Tibial nerve (tissue), 4 donors: Measurements from ENCODE around the gene EPB41L4A. TPM values are rescaled to one million over a fixed set of nuclear protein-coding genes. Genes with fewer than 3 reads are reported as not detected.

Source experiments
- DNase-seq, 2 donors: peaks; one replicate each; pipeline ENCODE4 v3.0.0-alpha.2; 2019; ENCODE audit warnings: low spot score in 2 of 2
- H3K27ac ChIP-seq, 4 donors: fragments of 200-600 bp; sonication (generic) in 3 of 4; one replicate each; pipeline ENCODE4 v1.5.1; 2017 to 2019; ENCODE audit warnings: mild to moderate bottlenecking in 1 of 4
- H3K27me3 ChIP-seq, 2 donors: fragments of 200-600 bp; sonication (generic) in 1 of 2; one replicate each; pipeline versions ENCODE4 v1.5.1 to v1.6.0; 2017 to 2019
- H3K36me3 ChIP-seq, 3 donors: fragments of 200-600 bp; sonication (generic); one replicate each; pipeline ENCODE4 v1.5.1; 2018 to 2019
- H3K4me1 ChIP-seq, 4 donors: fragments of 200-600 bp; sonication (generic) in 3 of 4; one replicate each; pipeline ENCODE4 v1.5.1; 2017 to 2019
- H3K4me3 ChIP-seq, 4 donors: fragments of 200-600 bp; sonication (generic) in 3 of 4; one replicate each; pipeline ENCODE4 v1.5.1; 2017 to 2019; ENCODE audit warnings: mild to moderate bottlenecking in 1 of 4, moderate library complexity in 1 of 4
- H3K9me3 ChIP-seq, 4 donors: fragments of 200-600 bp; sonication (generic) in 3 of 4; one replicate each; pipeline ENCODE4 v1.5.1; 2017 to 2019
- EP300 ChIP-seq, 2 donors: sonication (generic); formaldehyde crosslinking; IDR thresholded peaks; one replicate each; pipeline ENCODE4 v1.6.1; 2017; ENCODE audit warnings: antibody characterized with exemption in 2 of 2, mild to moderate bottlenecking in 1 of 2
- POLR2A ChIP-seq, 2 donors: fragments of 450-650 bp; IDR thresholded peaks; one replicate each; pipeline ENCODE4 v1.6.1; 2017; ENCODE audit warnings: antibody characterized with exemption in 2 of 2, mild to moderate bottlenecking in 2 of 2, moderate library complexity in 2 of 2
- WGBS, 2 donors: methylation state at CpG; one replicate each; pipeline ENCODE4 v1.1.5; 2018; 5-methylcytosine and 5-hydroxymethylcytosine counted together
- total RNA-seq, 4 donors: library from RNA; depleted of rRNA; stranded (reverse); fragments of >200 nt; gene quantifications; one replicate each; pipeline ENCODE4 v1.1.0, GENCODE V29; 2016
- TF ChIP-seq, protein P1 (sequence below), 5 experiments: fragments of 200-600 bp in 3 of 5; fragments of 450-650 bp in 2 of 5; sonication (generic) in 3 of 5; IDR thresholded peaks; one replicate each; pipeline ENCODE4 v1.5.1; 2016 to 2019; ENCODE audit warnings: antibody characterized with exemption in 5 of 5, mild to moderate bottlenecking in 3 of 5, moderate library complexity in 2 of 5

EPB41L4A gene
- total RNA-seq, 4 donors from 2014 or later, result 10.6 to 38.1 (median 14.4) TPM

DNA sequence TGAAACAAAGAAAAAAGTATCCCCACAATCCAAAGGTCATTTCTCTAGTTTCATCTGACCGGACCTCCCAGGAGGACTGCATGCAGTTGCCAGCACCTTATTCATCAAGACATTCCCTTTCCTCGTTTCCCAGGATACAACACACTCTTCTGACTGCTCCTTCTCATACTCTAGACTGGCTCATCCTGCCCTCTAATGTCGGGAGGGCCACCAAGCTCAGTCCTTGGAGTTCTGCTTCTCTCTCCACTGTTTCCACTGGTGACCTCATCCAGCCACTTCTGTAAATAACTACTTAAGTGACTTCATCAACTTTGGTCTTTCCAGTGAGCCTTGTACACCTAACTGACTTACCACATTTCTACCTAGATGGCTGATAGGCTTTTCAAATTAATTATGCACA, 179.1 kb downstream of the EPB41L4A start:
- 57 to 62% methylated on average over 3 of the region's 3 CpGs for WGBS, 2 donors

DNA sequence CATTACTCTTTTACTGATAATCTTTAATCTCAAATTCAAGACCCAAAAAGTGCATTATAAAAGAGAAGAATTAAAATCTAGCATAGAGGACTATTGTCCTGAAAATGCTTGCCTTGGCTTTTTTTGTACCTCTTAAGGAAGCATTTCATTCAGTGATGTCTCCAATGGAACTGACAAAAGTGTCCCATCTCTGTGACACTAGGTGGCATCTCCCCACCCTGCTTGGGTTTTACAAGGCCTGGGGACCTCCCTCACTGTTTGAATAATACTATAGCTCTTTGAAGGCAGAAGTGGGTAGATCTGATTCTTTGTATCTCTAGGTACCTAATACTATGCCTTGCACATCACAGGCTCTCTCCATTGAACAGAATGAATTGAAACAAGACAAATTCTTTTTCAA, 180.6 kb downstream of the EPB41L4A start:
- H3K27me3 ChIP-seq, result no peaks in the 10 kb centered on the region
- no peak overlapping the region for H3K4me3 ChIP-seq
- TF ChIP-seq EP300 (IDR thresholded peaks at IDR 0.05) (no peak), POLR2A (IDR thresholded peaks at IDR 0.05) (no peak)
- TF ChIP-seq, protein P1, sequence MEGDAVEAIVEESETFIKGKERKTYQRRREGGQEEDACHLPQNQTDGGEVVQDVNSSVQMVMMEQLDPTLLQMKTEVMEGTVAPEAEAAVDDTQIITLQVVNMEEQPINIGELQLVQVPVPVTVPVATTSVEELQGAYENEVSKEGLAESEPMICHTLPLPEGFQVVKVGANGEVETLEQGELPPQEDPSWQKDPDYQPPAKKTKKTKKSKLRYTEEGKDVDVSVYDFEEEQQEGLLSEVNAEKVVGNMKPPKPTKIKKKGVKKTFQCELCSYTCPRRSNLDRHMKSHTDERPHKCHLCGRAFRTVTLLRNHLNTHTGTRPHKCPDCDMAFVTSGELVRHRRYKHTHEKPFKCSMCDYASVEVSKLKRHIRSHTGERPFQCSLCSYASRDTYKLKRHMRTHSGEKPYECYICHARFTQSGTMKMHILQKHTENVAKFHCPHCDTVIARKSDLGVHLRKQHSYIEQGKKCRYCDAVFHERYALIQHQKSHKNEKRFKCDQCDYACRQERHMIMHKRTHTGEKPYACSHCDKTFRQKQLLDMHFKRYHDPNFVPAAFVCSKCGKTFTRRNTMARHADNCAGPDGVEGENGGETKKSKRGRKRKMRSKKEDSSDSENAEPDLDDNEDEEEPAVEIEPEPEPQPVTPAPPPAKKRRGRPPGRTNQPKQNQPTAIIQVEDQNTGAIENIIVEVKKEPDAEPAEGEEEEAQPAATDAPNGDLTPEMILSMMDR (IDR thresholded peaks at IDR 0.05), result no peak
- no peak overlapping the region for H3K27ac ChIP-seq
- H3K9me3 ChIP-seq, result no peaks in the 10 kb centered on the region
- no peaks in the 10 kb centered on the region for H3K4me1 ChIP-seq
- DNase-seq, result no peak
- peaks cover 0 to 8% (median 0%) of the 10 kb centered on the region in 3 donors for H3K36me3 ChIP-seq

More for the DNA sequence above, 179.1 kb downstream of the EPB41L4A start:
- Histone ChIP-seq H3K27ac (no peak overlapping the region), H3K9me3 (no peaks in the 10 kb centered on the region), H3K4me3 (no peak overlapping the region), H3K36me3 (peaks cover 0 to 9% (median 0%) of the 10 kb centered on the region in 3 donors), H3K27me3 (no peaks in the 10 kb centered on the region), H3K4me1 (no peaks in the 10 kb centered on the region)
- TF ChIP-seq, protein P1 (IDR thresholded peaks at IDR 0.05), result no peak
- DNase-seq, result no peak

DNA sequence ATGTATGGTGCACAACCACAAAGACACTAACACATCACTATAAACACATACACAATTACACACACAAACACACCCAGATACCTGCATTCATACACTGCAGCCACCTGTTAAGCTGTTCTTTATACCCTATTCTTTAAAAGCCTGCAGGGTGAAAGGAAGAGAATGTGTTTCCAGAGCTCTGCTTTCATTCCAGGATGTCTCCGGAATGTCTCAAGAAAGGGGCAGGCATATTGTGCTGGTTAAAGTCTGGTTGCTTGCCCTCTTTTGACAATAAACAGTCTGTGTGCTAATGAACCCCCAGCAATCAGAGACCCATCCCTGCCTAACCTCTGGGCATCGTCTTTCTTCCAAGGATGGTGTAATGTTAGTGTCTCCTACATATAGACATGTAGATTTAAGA, 181.6 kb downstream of the EPB41L4A start:
- no peaks in the 10 kb centered on the region for H3K4me1 ChIP-seq
- WGBS, 2 donors, result 53% methylated on average over 2 of the region's 2 CpGs

DNA sequence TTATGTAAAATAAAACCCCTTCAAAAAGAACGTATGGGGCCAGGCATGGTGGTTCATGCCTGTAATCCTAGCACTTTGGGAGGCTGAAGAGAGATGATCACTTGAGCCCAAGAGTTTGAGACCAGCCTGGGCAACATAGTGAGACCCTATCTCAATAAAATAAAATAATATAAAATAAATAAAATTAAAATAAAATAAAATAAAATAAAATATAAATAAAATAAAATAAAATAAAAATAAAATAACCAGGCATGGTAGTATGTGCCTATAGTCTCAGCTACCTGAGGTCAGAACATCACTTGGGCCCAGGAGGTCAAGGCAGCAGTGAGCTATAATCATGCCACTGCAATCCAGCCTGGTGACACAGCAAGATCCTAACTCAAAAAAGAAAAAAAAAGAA, 185.1 kb downstream of the EPB41L4A start:
- Histone ChIP-seq H3K36me3 (peaks cover 0 to 10% (median 0%) of the 10 kb centered on the region in 3 donors), H3K27me3 (no peaks in the 10 kb centered on the region), H3K4me1 (peaks cover 0 to 6% (median 0%) of the 10 kb centered on the region in 4 donors), H3K4me3 (no peak overlapping the region), H3K27ac (no peak overlapping the region), H3K9me3 (no peaks in the 10 kb centered on the region)
- DNase-seq, result no peak
- TF ChIP-seq, protein P1 (IDR thresholded peaks at IDR 0.05), result no peak
- 88 to 91% methylated on average over 1 of the region's 1 CpG for WGBS, 2 donors

More for the DNA sequence above, 181.6 kb downstream of the EPB41L4A start:
- DNase-seq, result no peak
- Histone ChIP-seq H3K4me3 (no peak overlapping the region), H3K27ac (no peak overlapping the region), H3K9me3 (no peaks in the 10 kb centered on the region), H3K36me3 (peaks cover 0 to 10% (median 0%) of the 10 kb centered on the region in 3 donors), H3K27me3 (no peaks in the 10 kb centered on the region)
- no peak for TF ChIP-seq EP300 (IDR thresholded peaks at IDR 0.05)
- TF ChIP-seq, protein P1 (IDR thresholded peaks at IDR 0.05), result no peak

DNA sequence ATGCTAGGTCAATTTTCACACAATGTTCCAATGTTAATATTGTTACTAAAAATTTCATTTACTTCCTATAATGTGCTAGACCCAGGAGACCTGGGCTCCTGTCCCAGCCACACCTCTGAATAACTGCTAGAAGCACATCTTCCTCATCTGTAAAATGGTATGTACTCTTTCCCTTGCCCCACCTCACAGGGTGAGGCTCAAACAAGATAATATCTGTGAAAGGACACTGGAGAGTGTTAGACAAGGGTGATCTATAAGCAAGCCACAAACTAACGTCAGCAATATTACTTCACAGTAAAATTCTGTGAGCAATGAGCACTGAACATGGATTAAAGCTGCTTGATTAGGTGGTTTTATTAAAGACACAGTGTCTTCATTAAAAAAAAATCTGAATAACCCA, 186.4 kb downstream of the EPB41L4A start:
- no peak for DNase-seq
- Histone ChIP-seq H3K27ac (no peak overlapping the region), H3K4me1 (peaks cover 0 to 16% (median 3%) of the 10 kb centered on the region in 4 donors), H3K4me3 (no peak overlapping the region), H3K36me3 (peaks cover 0 to 7% (median 0%) of the 10 kb centered on the region in 3 donors), H3K9me3 (no peaks in the 10 kb centered on the region), H3K27me3 (no peaks in the 10 kb centered on the region)
- TF ChIP-seq, protein P1 (IDR thresholded peaks at IDR 0.05), result no peak
- no peak for TF ChIP-seq EP300 (IDR thresholded peaks at IDR 0.05)
- no peak for TF ChIP-seq POLR2A (IDR thresholded peaks at IDR 0.05)
- 32 to 39% methylated on average over 1 of the region's 1 CpG for WGBS, 2 donors
